DOHH2 (cell line): Measurements from ENCODE around the gene PIK3C2B.

Source experiments
- H3F3A ChIP-seq: fragments of 200-600 bp; sonication (generic), shearing (Covaris generic); 2 replicates; pipeline ENCODE4 v1.6.0; 2016; ENCODE audit warnings: antibody characterized with exemption, mild to moderate bottlenecking; ENCODE audit not compliant: control insufficient read depth, insufficient read depth
- H3K27ac ChIP-seq: fragments of 200-600 bp; sonication (generic); 2 replicates; pipeline ENCODE4 v1.5.1; 2014; ENCODE audit warnings: low read depth, mild to moderate bottlenecking, low read length, moderate library complexity
- H3K27me3 ChIP-seq: fragments of 200-600 bp; sonication (generic); 2 replicates; pipeline ENCODE4 v1.6.1; 2014; ENCODE audit warnings: mild to moderate bottlenecking, low read length, mixed read lengths; ENCODE audit not compliant: control insufficient read depth
- H3K36me3 ChIP-seq: fragments of 200-600 bp; sonication (generic); 2 replicates; pipeline ENCODE4 v1.6.1; 2014; ENCODE audit warnings: mild to moderate bottlenecking, low read length, moderate library complexity, mixed read lengths; ENCODE audit not compliant: control insufficient read depth
- H3K4me1 ChIP-seq: fragments of 200-600 bp; sonication (generic); 2 replicates; pipeline ENCODE4 v1.6.1; 2014; ENCODE audit warnings: mild to moderate bottlenecking, low read length, mixed read lengths; ENCODE audit not compliant: control insufficient read depth
- H3K4me2 ChIP-seq: fragments of 200-600 bp; sonication (generic); 2 replicates; pipeline ENCODE4 v1.6.0; 2014; ENCODE audit warnings: mild to moderate bottlenecking, low read length, moderate library complexity
- H3K4me3 ChIP-seq: fragments of 200-600 bp; sonication (generic); 2 replicates; pipeline ENCODE4 v1.5.1; 2014; ENCODE audit warnings: mild to moderate bottlenecking, low read length, mixed read lengths
- H3K79me2 ChIP-seq: fragments of 200-600 bp; sonication (generic); 2 replicates; pipeline ENCODE4 v1.6.1; 2014; ENCODE audit warnings: mild to moderate bottlenecking, low read length, mixed read lengths; ENCODE audit not compliant: control insufficient read depth
- H3K9me2 ChIP-seq: fragments of 200-600 bp; sonication (generic); replicated peaks from 2 replicates; pipeline ENCODE4 v1.6.1; 2014; ENCODE audit warnings: mild to moderate bottlenecking, low read length, mixed read lengths; ENCODE audit not compliant: control insufficient read depth
- H3K9me3 ChIP-seq: fragments of 200-600 bp; sonication (generic); 2 replicates; pipeline ENCODE4 v1.6.1; 2014; ENCODE audit warnings: antibody characterized with exemption, low read length, mixed read lengths; ENCODE audit not compliant: control insufficient read depth, insufficient read depth
- H4K20me1 ChIP-seq: fragments of 200-600 bp; sonication (generic); 2 replicates; pipeline ENCODE4 v1.6.0; 2014; ENCODE audit warnings: low read depth, mild to moderate bottlenecking, antibody characterized with exemption, low read length, moderate library complexity; ENCODE audit not compliant: control insufficient read depth, insufficient read depth
- CTCF ChIP-seq: fragments of 200-600 bp; sonication (generic); IDR thresholded peaks from one replicate; pipeline ENCODE4 v1.5.1; 2014; ENCODE audit warnings: antibody characterized with exemption, mild to moderate bottlenecking, low read depth, low read length; ENCODE audit not compliant: poor library complexity, severe bottlenecking
- EZH2phosphoT487 ChIP-seq: fragments of 200-600 bp; sonication (generic); IDR thresholded peaks from 2 replicates; pipeline ENCODE4 v1.6.1; 2017; ENCODE audit warnings: borderline replicate concordance, mild to moderate bottlenecking, antibody characterized with exemption, low read length, moderate library complexity, mixed read lengths

Gene PIK3C2B

GRCh38 chr1:204449678-204450280 lies 44.8 kb downstream of the PIK3C2B start:
- TF ChIP-seq CTCF: no peak
- TF ChIP-seq EZH2phosphoT487: no peak

GRCh38 chr1:204448991-204449677 lies 45.5 kb downstream of the PIK3C2B start:
- no peaks in the 10 kb centered on the region for H3K36me3 ChIP-seq
- H3K4me3 ChIP-seq: no peak overlapping the region
- H3K9me3 ChIP-seq: no peaks in the 10 kb centered on the region
- TF ChIP-seq EZH2phosphoT487 (no peak), CTCF (no peak)
- no peak overlapping the region for H3K4me2 ChIP-seq
- H3K27ac ChIP-seq: no peak overlapping the region
- H3K79me2 ChIP-seq: no peaks in the 10 kb centered on the region
- H3K9me2 ChIP-seq: no peaks in the 10 kb centered on the region
- H3K27me3 ChIP-seq: no peaks in the 10 kb centered on the region
- peaks cover 19% of the 10 kb centered on the region for H3K4me1 ChIP-seq
- no peaks in the 10 kb centered on the region for H4K20me1 ChIP-seq
- no peaks in the 10 kb centered on the region for H3F3A ChIP-seq

More at GRCh38 chr1:204449678-204450280, 44.8 kb downstream of the PIK3C2B start:
- no peaks in the 10 kb centered on the region for H3K36me3 ChIP-seq
- no peaks in the 10 kb centered on the region for H4K20me1 ChIP-seq
- H3K4me3 ChIP-seq: no peak overlapping the region
- no peak overlapping the region for H3K4me2 ChIP-seq
- no peaks in the 10 kb centered on the region for H3K9me2 ChIP-seq
- no peaks in the 10 kb centered on the region for H3K79me2 ChIP-seq
- H3K4me1 ChIP-seq: peaks cover 19% of the 10 kb centered on the region
- H3K27me3 ChIP-seq: no peaks in the 10 kb centered on the region
- H3K27ac ChIP-seq: no peak overlapping the region
- H3K9me3 ChIP-seq: no peaks in the 10 kb centered on the region
- H3F3A ChIP-seq: no peaks in the 10 kb centered on the region

GRCh38 chr1:204448344-204448964 lies 46.2 kb downstream of the PIK3C2B start:
- Histone ChIP-seq H3K27ac (no peak overlapping the region), H3F3A (no peaks in the 10 kb centered on the region), H4K20me1 (no peaks in the 10 kb centered on the region), H3K9me3 (no peaks in the 10 kb centered on the region), H3K4me1 (peaks cover 19% of the 10 kb centered on the region), H3K79me2 (no peaks in the 10 kb centered on the region), H3K9me2 (no peaks in the 10 kb centered on the region), H3K36me3 (0 out of 2 replicates have a peak, but pooled peaks cover under 1% of the 10 kb centered on the region), H3K4me3 (no peak overlapping the region), H3K27me3 (no peaks in the 10 kb centered on the region), H3K4me2 (no peak overlapping the region)
- TF ChIP-seq CTCF: no peak
- no peak for TF ChIP-seq EZH2phosphoT487
